A673 (cell line): ENCODE results near the gene MEIOC. TPM values are rescaled to one million over a fixed set of nuclear protein-coding genes. Genes with fewer than 3 reads are reported as not detected.

ENCODE experiments used
- Bru-seq: library from RNA; stranded (reverse); fragments of 400-500 nt; gene quantifications from one replicate; lab custom pipeline; 2021; lab: Mats Ljungman, UMichigan
- BruChase-seq, 2 experiments: library from RNA; stranded (reverse); fragments of 400-500 nt; gene quantifications; one replicate each; lab custom pipeline; 2021; lab: Mats Ljungman, UMichigan
- BruUV-seq: library from RNA; stranded (reverse); fragments of 400-500 nt; replicated peaks from 2 replicates; lab custom pipeline; 2021; lab: Mats Ljungman, UMichigan
- CTCF ChIA-PET: fragments of 300-600 bp; sonication (Branson Sonifier 250); formaldehyde crosslinking; loops from one replicate; lab custom pipeline; 2022; ENCODE audit warnings: antibody characterized with exemption; lab: Charles Lee
- POLR2A ChIA-PET: fragments of 300-600 bp; sonication (Branson Sonifier 250); formaldehyde crosslinking; loops from one replicate; lab custom pipeline; 2022; ENCODE audit warnings: antibody characterized with exemption; ENCODE audit not compliant: low non-redundant PET; lab: Charles Lee
- DNase-seq: peaks from one replicate; pipeline ENCODE4 v3.0.0-alpha.2; 2015; ENCODE audit warnings: low spot score
- H3K27ac ChIP-seq: fragments of 200-600 bp; sonication (generic); 2 replicates; pipeline ENCODE4 v1.5.1; 2016; ENCODE audit warnings: mixed run types, low read depth, mild to moderate bottlenecking, mixed read lengths, antibody characterized with exemption, low read length; ENCODE audit not compliant: poor library complexity, severe bottlenecking
- H3K27me3 ChIP-seq: fragments of 200-600 bp; sonication (generic); replicated peaks from 2 replicates; pipeline ENCODE4 v1.6.1; 2017; ENCODE audit warnings: mixed run types, low read depth, mild to moderate bottlenecking, mixed read lengths, antibody characterized with exemption, low read length; ENCODE audit not compliant: insufficient read depth, poor library complexity
- H3K36me3 ChIP-seq: fragments of 200-600 bp; sonication (generic); 2 replicates; pipeline ENCODE4 v1.6.1; 2016; ENCODE audit warnings: mixed run types, mild to moderate bottlenecking, mixed read lengths, antibody characterized with exemption, low read length; ENCODE audit not compliant: insufficient read depth, poor library complexity, severe bottlenecking
- H3K4me1 ChIP-seq: fragments of 200-600 bp; sonication (generic); 2 replicates; pipeline ENCODE4 v1.6.1; 2017; ENCODE audit warnings: mixed run types, mild to moderate bottlenecking, mixed read lengths, antibody characterized with exemption, low read length; ENCODE audit not compliant: insufficient read depth, poor library complexity, severe bottlenecking
- H3K4me3 ChIP-seq: fragments of 200-600 bp; sonication (generic); 2 replicates; pipeline ENCODE4 v1.5.1; 2016; ENCODE audit warnings: low read depth, mixed run types, mild to moderate bottlenecking, mixed read lengths, low read length; ENCODE audit not compliant: poor library complexity, severe bottlenecking
- H3K9me3 ChIP-seq: fragments of 200-600 bp; sonication (generic); 2 replicates; pipeline ENCODE4 v1.6.1; 2016; ENCODE audit warnings: mixed run types, low read depth, mild to moderate bottlenecking, mixed read lengths, antibody characterized with exemption, low read length; ENCODE audit not compliant: poor library complexity, severe bottlenecking
- EZH2 ChIP-seq: fragments of 200-600 bp; sonication (generic); IDR thresholded peaks from 2 replicates; pipeline ENCODE4 v1.6.1; 2017; ENCODE audit warnings: borderline replicate concordance, low read depth, mild to moderate bottlenecking, mixed read lengths, antibody characterized with exemption, low read length; ENCODE audit not compliant: poor library complexity, severe bottlenecking
- intact Hi-C: fragments of 100-400 bp; cut with micrococcal nuclease; formaldehyde crosslinking; loops from one replicate; pipeline ENCODE4 v1.10.0; 2022; ENCODE audit not compliant: unreplicated experiment
- long read RNA-seq: library from polyadenylated mRNA; stranded (forward); transcript quantifications from one replicate; pipeline ENCODE4 v2.0.0, GENCODE V29; 2022
- total RNA-seq: library from RNA; stranded (reverse); gene quantifications from 2 replicates; pipeline ENCODE4 v1.2.3, GENCODE V29; 2021
- TF ChIP-seq, protein P1 (sequence below): fragments of 300-800, 200-600 bp; sonication (generic); conservative IDR thresholded peaks from 2 replicates; pipeline ENCODE4 v1.5.1; 2017; ENCODE audit warnings: low read depth, mild to moderate bottlenecking, antibody characterized with exemption, low read length, moderate library complexity, mixed read lengths

The MEIOC gene
- 0.44 TPM in 1 of 2 replicates, not detected in the other for total RNA-seq
- Bru-seq, nascent RNA: percentile 9 among the genes with signal in this experiment
- BruChase-seq, experiment 1, labeled RNA remaining after a 2-hour chase: percentile 16 among the genes with signal in this experiment
- percentile 13 among the genes with signal in this experiment for BruChase-seq, experiment 2, labeled RNA remaining after a 6-hour chase
- long read RNA-seq: 0 reads

DNA sequence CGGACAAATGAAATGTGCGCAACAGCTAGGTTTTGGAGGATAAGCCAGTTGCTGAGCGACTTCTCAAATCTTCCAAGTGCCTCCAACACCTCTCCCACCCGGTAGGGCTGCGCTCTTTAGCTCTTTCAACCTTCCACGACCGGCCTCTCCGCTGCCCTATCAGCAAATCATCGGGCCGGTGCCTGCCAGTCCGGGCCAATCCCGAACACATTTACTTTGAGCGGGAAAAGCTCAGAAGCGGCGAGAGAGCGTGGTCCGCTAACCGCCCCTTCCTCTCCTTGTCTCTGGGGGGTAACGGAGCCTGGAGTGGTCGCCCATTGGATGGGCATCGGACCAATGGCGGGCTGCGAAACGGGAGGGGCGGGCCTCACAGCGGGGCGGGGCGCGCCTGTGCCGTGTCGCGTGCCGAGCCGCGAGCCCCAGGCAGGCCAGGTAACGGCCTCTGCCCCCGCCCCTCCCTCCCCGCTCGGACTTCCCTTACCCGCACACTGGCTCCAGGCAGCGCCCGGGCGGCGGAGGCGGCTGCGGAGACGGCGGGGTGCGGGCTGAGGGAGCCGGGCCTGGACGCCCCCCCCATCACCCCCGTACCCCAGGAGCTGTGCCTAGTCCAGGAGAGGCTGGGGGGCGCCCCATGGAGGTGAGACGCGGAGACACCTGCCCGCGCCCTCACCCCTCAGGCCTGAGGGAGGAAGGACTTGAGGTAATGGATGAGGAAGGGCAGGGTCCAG, at the start of gene MEIOC:
Gene MEIOC, plus strand, starts transcription at position 486 of the 728 bp plus-strand sequence. Its CDS starts 146 bp downstream, at position 632.
- POLR2A ChIA-PET: no interaction called here
- intact Hi-C loops: no loop called here
- no peak for DNase-seq
- H3K4me1 ChIP-seq: no peaks in the 10 kb centered on the region
- no peaks in the 10 kb centered on the region for H3K9me3 ChIP-seq
- H3K36me3 ChIP-seq: no peaks in the 10 kb centered on the region
- H3K27ac ChIP-seq: no peak within 1 kb of the TSS
- H3K4me3 ChIP-seq: peak within 1 kb of the TSS; percentile 22
- TF ChIP-seq, protein P1, sequence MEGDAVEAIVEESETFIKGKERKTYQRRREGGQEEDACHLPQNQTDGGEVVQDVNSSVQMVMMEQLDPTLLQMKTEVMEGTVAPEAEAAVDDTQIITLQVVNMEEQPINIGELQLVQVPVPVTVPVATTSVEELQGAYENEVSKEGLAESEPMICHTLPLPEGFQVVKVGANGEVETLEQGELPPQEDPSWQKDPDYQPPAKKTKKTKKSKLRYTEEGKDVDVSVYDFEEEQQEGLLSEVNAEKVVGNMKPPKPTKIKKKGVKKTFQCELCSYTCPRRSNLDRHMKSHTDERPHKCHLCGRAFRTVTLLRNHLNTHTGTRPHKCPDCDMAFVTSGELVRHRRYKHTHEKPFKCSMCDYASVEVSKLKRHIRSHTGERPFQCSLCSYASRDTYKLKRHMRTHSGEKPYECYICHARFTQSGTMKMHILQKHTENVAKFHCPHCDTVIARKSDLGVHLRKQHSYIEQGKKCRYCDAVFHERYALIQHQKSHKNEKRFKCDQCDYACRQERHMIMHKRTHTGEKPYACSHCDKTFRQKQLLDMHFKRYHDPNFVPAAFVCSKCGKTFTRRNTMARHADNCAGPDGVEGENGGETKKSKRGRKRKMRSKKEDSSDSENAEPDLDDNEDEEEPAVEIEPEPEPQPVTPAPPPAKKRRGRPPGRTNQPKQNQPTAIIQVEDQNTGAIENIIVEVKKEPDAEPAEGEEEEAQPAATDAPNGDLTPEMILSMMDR: no peak
- TF ChIP-seq EZH2: no peak
- BruUV-seq: no TSS peak
- CTCF ChIA-PET: no interaction called here
- H3K27me3 ChIP-seq: peaks cover 3% of the 10 kb centered on the region

DNA sequence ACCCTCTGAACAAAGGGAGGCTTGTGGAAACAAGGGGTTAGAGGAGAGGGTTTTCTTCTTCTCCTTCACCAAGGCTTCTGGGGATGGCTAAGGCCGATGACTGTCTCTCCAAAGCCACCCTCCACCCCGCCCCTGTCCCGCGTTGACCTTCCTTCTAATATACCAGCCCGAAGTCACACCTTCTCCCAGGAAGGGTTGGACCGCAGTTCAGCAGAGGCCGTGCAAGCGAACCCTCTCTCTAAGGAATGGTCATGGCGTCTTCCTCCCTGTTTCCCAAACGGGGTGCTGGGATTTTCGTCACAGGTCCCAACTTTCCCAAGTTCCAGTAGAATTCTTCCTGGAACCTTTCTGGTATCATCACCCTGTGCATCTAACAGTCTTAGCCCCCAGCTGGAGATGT, 49.6 kb upstream of the MEIOC start:
- ChIA-PET CTCF (no interaction called here), POLR2A (no interaction called here)
- H3K27me3 ChIP-seq: no peaks in the 10 kb centered on the region
- BruUV-seq: no TSS peak
- H3K4me3 ChIP-seq: no peak overlapping the region
- no peaks in the 10 kb centered on the region for H3K36me3 ChIP-seq
- DNase-seq: no peak
- no peaks in the 10 kb centered on the region for H3K4me1 ChIP-seq
- intact Hi-C loops: no loop called here
- no peak for TF ChIP-seq EZH2
- TF ChIP-seq, protein P1: no peak
- no peak overlapping the region for H3K27ac ChIP-seq
- H3K9me3 ChIP-seq: no peaks in the 10 kb centered on the region

DNA sequence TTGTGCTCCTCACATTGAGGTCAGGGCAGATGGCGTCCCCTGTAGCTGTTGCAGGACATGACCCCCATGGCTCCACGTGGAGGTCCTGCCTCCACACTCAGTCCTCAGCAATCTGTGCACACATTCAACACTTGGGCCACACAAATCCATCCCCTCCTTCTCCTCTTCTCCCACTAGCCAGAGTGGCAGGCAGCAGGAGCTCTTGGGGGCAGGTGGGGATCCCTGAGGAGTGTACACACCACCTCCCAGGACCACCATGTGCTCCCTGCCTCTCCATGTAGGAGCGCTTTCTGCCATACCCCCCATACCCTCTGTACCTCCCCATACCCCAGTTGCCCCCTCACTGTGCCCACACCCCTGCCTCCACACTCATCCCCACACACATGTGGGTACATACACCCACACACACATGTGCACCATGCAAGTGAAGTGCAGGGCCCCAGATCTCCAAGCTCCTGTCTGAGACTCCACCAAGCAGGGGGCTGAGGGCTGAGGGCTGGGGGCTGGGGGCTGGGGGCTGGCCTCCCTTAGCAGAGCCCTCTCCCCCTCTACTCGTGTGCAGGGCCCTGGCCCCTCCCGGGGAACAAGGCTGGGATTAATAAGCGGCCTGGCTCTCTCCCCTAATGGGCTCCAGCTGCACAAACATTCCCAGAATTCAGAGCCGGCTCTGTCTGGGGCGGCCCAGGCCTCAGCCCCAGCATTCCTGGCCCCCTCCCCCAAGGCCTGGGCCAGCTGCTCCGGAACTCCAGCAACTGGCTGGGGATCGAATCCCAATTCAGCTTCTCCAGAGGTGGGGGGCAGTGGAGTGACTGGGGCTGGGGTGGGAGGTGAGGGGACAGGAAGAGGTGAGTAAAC, 48.2 kb upstream of the MEIOC start:
- ChIA-PET POLR2A (no interaction called here), CTCF (no interaction called here)
- no peaks in the 10 kb centered on the region for H3K27me3 ChIP-seq
- intact Hi-C loops: no loop called here
- H3K27ac ChIP-seq: no peak overlapping the region
- H3K36me3 ChIP-seq: no peaks in the 10 kb centered on the region
- H3K9me3 ChIP-seq: no peaks in the 10 kb centered on the region
- DNase-seq: no peak
- TF ChIP-seq, protein P1: no peak
- no peak for TF ChIP-seq EZH2
- BruUV-seq: no TSS peak
- no peak overlapping the region for H3K4me3 ChIP-seq
- H3K4me1 ChIP-seq: no peaks in the 10 kb centered on the region
